HG02678 (cell line): ENCODE measurements around the gene PCLAF.
"Not testable (repeated sequence)": the region's sequence is repeated elsewhere in the genome, so short reads cannot be mapped to it uniquely, and the experiment has no call there.

Source experiments
- ATAC-seq: cut with Tn5 transposase; IDR thresholded peaks from one replicate; pipeline ENCODE4 v1.9.1; 2021; ENCODE audit warnings: mild to moderate bottlenecking, moderate library complexity; ENCODE audit not compliant: unreplicated experiment

The PCLAF gene

GRCh38 chr15:64326458-64326857 lies 54.8 kb downstream of the PCLAF start:
- ATAC-seq, result not testable (repeated sequence)

GRCh38 chr15:64324165-64324877 lies 56.9 kb downstream of the PCLAF start:
- no peak for ATAC-seq

GRCh38 chr15:64315216-64315615 lies 66.0 kb downstream of the PCLAF start:
- ATAC-seq, result no peak

GRCh38 chr15:64314456-64314855 lies 66.8 kb downstream of the PCLAF start:
- no peak for ATAC-seq
